NCI-H187 (cell line): Measurements from ENCODE around the gene PDE5A.
"Not testable (repeated sequence)": the region's sequence is repeated elsewhere in the genome, so short reads cannot be mapped to it uniquely, and the experiment has no call there.

Experiments
- DNase-seq, 2 experiments: peaks; one replicate each; lab custom pipeline; 2025; lab: John Stamatoyannopoulos, UW

PDE5A gene

DNA sequence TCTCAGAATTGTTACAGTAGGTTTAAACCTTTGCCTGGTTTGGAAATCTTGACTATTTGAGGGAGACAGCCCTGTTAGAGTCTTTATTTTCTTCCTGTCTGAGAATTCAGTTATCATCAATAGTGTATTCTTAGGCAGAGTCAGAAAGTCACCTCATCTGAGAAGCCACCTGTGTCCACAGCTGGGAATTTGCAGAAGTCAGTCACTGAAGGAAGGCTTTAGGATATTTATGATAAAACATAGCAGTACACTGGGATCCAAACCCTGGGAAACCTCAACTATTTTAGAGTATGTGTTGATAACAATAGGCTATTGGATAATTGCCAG lies 157.9 kb downstream of the PDE5A start:
- DNase-seq = not testable (repeated sequence)

- not testable (repeated sequence) for DNase-seq
These were observed 158.4 kb downstream of the PDE5A start for GRCh38 chr4:119470021-119470736.

DNA sequence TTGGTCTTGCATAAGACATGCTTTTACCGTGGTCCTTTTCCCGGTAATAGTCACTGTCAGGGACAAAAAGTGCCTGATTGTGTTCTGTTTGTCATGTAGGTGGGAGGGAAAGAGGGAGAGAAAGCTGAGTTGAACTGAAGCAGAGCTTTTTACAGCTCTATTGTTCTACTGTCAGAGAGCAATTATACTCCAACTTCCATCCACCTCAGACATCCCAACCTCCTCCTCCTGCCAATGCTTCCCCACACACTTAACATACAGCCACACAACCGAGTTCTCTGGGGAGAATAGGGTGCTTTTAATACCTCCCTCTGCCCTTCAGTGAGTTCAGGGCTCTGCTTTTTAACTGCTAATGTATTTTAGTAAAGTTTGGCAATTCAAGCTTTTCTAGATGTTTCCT lies 159.6 kb downstream of the PDE5A start:
- not testable (repeated sequence) for DNase-seq

GRCh38 chr4:119462733-119463132 lies 165.9 kb downstream of the PDE5A start:
- not testable (repeated sequence) for DNase-seq

DNA sequence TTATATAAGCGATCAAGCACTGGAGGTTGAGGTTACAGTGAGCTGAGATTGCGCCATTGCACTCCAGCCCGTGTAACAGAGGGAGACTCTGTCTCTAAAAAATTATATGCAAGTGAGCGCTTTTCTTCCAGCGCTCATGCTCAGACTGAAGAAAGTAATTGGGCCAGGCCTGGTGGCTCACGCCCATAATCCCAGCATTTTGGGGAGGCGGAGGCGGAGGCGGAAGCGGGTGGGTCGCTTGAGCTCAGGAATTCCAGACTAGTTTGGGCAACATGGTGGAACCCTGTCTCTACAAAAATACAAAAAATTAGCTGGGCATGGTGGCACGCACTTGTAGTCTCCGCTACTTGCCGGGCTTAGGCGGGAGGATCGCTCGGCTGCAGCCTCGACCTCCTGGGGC lies 172.9 kb downstream of the PDE5A start:
- DNase-seq = not testable (repeated sequence)

- peak; percentile 72 to 85 for DNase-seq
These were observed 173.9 kb downstream of the PDE5A start for GRCh38 chr4:119454491-119455270.

DNA sequence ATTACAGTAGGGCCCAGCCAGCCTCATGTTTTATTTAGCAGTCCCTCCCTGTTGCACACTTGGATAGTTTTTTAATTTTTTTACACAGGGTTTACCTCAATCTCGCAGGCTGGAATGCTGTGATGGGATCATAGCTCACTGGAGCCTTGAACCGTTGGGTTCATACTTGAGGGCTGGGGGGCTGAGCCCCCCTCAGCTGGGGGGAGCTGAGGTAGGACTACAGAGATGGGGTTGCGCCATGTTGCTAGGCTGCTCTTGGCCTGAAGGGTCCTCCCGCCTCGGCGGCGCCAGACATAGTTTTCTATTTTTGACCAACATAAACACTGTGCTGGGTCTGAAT lies 174.5 kb downstream of the PDE5A start:
- DNase-seq = not testable (repeated sequence)

- not testable (repeated sequence) for DNase-seq
These were observed 175.3 kb downstream of the PDE5A start for GRCh38 chr4:119453286-119453685.

GRCh38 chr4:119449851-119450250 lies 178.8 kb downstream of the PDE5A start:
- not testable (repeated sequence) for DNase-seq
